OCI-LY1 (cell line): Measurements from ENCODE around the gene PRM1.

Experiments
- EZH2 ChIP-seq: fragments of 200-600 bp; sonication (generic), shearing (Covaris generic); IDR thresholded peaks from 2 replicates; pipeline ENCODE4 v1.8.0; 2017; ENCODE audit warnings: borderline replicate concordance, mixed run types, mild to moderate bottlenecking, antibody characterized with exemption, low read length, moderate library complexity, mixed read lengths
- TF ChIP-seq, protein P1 (sequence below): fragments of 200-600 bp; sonication (generic), shearing (Covaris generic); IDR thresholded peaks from 2 replicates; pipeline ENCODE4 v1.5.1; 2017; ENCODE audit warnings: mild to moderate bottlenecking, antibody characterized with exemption, low read length, moderate library complexity, mixed read lengths

DNA sequence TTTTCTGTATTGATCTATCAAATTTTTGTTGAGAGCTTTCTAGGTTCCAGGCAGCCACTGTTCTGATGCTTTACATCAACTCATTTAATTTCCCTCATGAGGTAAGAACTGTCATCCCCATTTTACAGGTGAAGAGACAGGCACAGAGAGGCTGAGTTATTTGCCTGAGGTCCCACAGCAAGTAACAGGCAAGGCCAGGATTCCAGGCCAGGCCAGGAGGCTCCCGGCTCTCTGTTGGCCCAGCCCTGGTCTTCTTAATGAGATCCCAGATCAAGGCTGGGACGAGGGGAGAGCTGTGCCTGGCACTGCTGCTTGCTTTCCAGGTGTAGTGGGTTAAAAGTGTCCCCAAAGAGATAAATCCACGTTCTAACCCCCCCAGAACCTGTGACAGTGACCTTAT lies 41.7 kb upstream of the PRM1 start:
- TF ChIP-seq, protein P1, sequence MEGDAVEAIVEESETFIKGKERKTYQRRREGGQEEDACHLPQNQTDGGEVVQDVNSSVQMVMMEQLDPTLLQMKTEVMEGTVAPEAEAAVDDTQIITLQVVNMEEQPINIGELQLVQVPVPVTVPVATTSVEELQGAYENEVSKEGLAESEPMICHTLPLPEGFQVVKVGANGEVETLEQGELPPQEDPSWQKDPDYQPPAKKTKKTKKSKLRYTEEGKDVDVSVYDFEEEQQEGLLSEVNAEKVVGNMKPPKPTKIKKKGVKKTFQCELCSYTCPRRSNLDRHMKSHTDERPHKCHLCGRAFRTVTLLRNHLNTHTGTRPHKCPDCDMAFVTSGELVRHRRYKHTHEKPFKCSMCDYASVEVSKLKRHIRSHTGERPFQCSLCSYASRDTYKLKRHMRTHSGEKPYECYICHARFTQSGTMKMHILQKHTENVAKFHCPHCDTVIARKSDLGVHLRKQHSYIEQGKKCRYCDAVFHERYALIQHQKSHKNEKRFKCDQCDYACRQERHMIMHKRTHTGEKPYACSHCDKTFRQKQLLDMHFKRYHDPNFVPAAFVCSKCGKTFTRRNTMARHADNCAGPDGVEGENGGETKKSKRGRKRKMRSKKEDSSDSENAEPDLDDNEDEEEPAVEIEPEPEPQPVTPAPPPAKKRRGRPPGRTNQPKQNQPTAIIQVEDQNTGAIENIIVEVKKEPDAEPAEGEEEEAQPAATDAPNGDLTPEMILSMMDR = no peak
- no peak for TF ChIP-seq EZH2
